Sigmoid colon (tissue), 4 donors: ENCODE measurements around the gene STARD3NL.

Experiments used
- EP300 ChIP-seq, 4 donors: sonication (generic); formaldehyde crosslinking; IDR thresholded peaks; one replicate each; pipeline ENCODE4 v1.6.1; 2017; ENCODE audit warnings: antibody characterized with exemption in 4 of 4
- POLR2A ChIP-seq, 2 donors: fragments of 450-650 bp; IDR thresholded peaks; one replicate each; pipeline ENCODE4 v1.6.1; 2016; ENCODE audit warnings: antibody characterized with exemption in 2 of 2, mild to moderate bottlenecking in 2 of 2, moderate library complexity in 2 of 2
- POLR2AphosphoS5 ChIP-seq, 4 donors: sonication (generic); formaldehyde crosslinking; IDR thresholded peaks; one replicate each; pipeline ENCODE4 v1.6.1; 2017; ENCODE audit warnings: antibody characterized with exemption in 4 of 4
- TF ChIP-seq, protein P1 (sequence below), 4 experiments: fragments of 450-650 bp in 3 of 4; fragments of 200-600 bp in 1 of 4; IDR thresholded peaks; one replicate each; pipeline ENCODE4 v1.5.1; 2016 to 2019; ENCODE audit warnings: antibody characterized with exemption in 4 of 4, mild to moderate bottlenecking in 3 of 4, moderate library complexity in 2 of 4

GRCh38 chr7:38229386-38229785 lies 51.3 kb downstream of the STARD3NL start:
- TF ChIP-seq, protein P1, sequence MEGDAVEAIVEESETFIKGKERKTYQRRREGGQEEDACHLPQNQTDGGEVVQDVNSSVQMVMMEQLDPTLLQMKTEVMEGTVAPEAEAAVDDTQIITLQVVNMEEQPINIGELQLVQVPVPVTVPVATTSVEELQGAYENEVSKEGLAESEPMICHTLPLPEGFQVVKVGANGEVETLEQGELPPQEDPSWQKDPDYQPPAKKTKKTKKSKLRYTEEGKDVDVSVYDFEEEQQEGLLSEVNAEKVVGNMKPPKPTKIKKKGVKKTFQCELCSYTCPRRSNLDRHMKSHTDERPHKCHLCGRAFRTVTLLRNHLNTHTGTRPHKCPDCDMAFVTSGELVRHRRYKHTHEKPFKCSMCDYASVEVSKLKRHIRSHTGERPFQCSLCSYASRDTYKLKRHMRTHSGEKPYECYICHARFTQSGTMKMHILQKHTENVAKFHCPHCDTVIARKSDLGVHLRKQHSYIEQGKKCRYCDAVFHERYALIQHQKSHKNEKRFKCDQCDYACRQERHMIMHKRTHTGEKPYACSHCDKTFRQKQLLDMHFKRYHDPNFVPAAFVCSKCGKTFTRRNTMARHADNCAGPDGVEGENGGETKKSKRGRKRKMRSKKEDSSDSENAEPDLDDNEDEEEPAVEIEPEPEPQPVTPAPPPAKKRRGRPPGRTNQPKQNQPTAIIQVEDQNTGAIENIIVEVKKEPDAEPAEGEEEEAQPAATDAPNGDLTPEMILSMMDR (IDR thresholded peaks at IDR 0.05) = no peak
- TF ChIP-seq POLR2A (IDR thresholded peaks at IDR 0.05) (no peak), POLR2AphosphoS5 (IDR thresholded peaks at IDR 0.05) (no peak), EP300 (IDR thresholded peaks at IDR 0.05) (no peak)
